WI38 (cell line): ENCODE results near the gene METTL16.

Source experiments
- H3K4me3 ChIP-seq: 2 replicates; pipeline ENCODE4 v1.5.1; 2011; ENCODE audit warnings: low read depth, mild to moderate bottlenecking, control low read depth, low read length
- TF ChIP-seq, protein P1 (sequence below): IDR thresholded peaks from 2 replicates; pipeline ENCODE4 v1.5.1; 2012; ENCODE audit warnings: low read depth, mild to moderate bottlenecking, control low read depth, low read length

METTL16 gene

GRCh38 chr17:2436316-2436905 lies 75.3 kb downstream of the METTL16 start:
- TF ChIP-seq, protein P1, sequence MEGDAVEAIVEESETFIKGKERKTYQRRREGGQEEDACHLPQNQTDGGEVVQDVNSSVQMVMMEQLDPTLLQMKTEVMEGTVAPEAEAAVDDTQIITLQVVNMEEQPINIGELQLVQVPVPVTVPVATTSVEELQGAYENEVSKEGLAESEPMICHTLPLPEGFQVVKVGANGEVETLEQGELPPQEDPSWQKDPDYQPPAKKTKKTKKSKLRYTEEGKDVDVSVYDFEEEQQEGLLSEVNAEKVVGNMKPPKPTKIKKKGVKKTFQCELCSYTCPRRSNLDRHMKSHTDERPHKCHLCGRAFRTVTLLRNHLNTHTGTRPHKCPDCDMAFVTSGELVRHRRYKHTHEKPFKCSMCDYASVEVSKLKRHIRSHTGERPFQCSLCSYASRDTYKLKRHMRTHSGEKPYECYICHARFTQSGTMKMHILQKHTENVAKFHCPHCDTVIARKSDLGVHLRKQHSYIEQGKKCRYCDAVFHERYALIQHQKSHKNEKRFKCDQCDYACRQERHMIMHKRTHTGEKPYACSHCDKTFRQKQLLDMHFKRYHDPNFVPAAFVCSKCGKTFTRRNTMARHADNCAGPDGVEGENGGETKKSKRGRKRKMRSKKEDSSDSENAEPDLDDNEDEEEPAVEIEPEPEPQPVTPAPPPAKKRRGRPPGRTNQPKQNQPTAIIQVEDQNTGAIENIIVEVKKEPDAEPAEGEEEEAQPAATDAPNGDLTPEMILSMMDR = no peak
- no peak overlapping the region for H3K4me3 ChIP-seq

DNA sequence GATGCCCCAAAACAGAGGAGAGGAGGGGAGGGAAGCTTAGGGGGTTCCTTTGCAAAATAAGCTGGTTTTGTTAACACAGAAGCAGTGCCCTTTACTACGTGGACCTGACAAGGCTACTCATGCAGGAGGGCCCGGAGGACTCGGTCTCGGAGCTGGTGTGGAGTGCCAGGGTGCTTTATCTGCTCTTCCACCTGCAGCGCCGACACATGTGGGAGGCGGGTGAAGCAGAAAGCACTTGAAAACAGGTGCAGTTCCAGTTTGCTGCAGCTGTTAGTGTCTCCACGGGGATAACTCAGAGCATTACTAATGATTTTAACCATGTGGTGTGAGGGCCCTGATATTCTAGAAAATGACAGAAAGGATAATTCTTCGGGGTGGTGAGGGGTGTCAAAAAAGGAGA lies 75.8 kb downstream of the METTL16 start:
- TF ChIP-seq, protein P1 = no peak
- no peak overlapping the region for H3K4me3 ChIP-seq

DNA sequence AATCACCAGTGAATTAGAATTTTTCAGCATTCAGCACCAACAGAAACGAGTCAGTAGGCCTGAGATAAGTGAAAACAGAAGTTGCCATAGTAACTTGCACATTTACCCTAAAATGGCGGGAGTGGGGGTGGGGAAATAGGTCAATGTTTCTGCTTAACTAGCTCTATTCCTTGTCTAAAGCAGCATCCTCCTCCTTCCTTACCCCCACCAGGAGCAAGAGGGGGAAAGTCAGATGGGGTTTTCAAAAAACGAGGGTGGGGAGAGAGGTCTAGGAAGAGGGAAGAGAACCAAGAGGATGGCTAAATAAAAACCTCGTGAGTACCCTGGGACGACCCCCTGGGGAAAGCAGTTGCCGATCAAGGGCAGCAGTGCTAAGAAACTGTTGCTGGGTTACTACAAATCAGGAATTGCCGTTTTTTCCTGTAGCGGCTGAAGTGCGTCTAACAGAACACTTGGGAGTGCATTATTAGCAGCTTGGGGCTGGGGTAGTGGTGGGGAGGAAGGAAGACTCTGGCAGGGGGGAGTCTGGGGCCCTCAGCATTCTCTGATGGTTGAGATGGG lies 76.4 kb downstream of the METTL16 start:
- TF ChIP-seq, protein P1 = no peak
- no peak overlapping the region for H3K4me3 ChIP-seq

- TF ChIP-seq, protein P1 = no peak
- H3K4me3 ChIP-seq = no peak overlapping the region
Observed at GRCh38 chr17:2433696-2434095, 78.0 kb downstream of the METTL16 start.

GRCh38 chr17:2427910-2428309 lies 83.8 kb downstream of the METTL16 start:
- TF ChIP-seq, protein P1 = no peak
- H3K4me3 ChIP-seq = no peak overlapping the region

DNA sequence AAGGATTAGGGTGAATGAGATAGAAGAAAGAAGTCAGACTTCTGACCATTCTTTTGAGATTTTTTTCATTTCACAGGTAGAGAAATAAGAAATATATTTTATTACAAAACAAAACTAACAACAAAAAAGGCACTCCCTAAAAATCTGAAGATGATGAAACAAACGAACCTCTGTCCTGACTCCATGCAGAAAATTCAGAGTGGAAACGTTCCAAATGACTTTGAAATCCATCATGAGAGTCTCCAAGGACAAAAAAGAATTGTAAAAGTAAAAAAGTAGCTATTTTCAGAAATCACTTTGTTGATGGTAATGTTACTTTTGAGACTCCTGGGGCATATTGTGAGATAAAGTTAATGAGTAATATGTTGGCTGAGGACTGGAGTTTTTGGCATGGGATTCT lies 84.5 kb downstream of the METTL16 start:
- H3K4me3 ChIP-seq = no peak overlapping the region
- TF ChIP-seq, protein P1 = no peak

- TF ChIP-seq, protein P1 = no peak
- no peak overlapping the region for H3K4me3 ChIP-seq
Observed at GRCh38 chr17:2423271-2423670, 88.4 kb downstream of the METTL16 start.
